Endothelial cell of umbilical vein (primary cell): ENCODE data around the gene LRRIQ4.

Experiments
- EZH2 ChIP-seq: IDR thresholded peaks from 2 replicates; pipeline ENCODE4 v1.6.1; 2012; ENCODE audit warnings: borderline replicate concordance, low read depth, mild to moderate bottlenecking, moderate library complexity, low read length, inconsistent platforms; ENCODE audit not compliant: severe bottlenecking
- POLR2A ChIP-seq: IDR thresholded peaks from 2 replicates; pipeline ENCODE4 v1.6.1; 2012; ENCODE audit warnings: low read depth, mild to moderate bottlenecking, control low read depth, low read length
- POLR2AphosphoS5 ChIP-seq: IDR thresholded peaks from 2 replicates; pipeline ENCODE4 v1.6.1; 2012; ENCODE audit warnings: low read depth, mild to moderate bottlenecking, control low read depth, low read length, moderate library complexity; ENCODE audit not compliant: insufficient read depth
- TF ChIP-seq, protein P1 (sequence below), 2 donors: IDR thresholded peaks; 1 replicate in 1 of 2; 2 replicates in 1 of 2; pipeline ENCODE4 v1.5.1; 2011; ENCODE audit warnings: low read length in 2 of 2, mild to moderate bottlenecking in 2 of 2, moderate library complexity in 2 of 2, control low read depth in 1 of 2, inconsistent platforms in 1 of 2, low read depth in 1 of 2; ENCODE audit not compliant: insufficient read depth in 1 of 2; ENCODE audit errors: extremely low read depth in 1 of 2

DNA sequence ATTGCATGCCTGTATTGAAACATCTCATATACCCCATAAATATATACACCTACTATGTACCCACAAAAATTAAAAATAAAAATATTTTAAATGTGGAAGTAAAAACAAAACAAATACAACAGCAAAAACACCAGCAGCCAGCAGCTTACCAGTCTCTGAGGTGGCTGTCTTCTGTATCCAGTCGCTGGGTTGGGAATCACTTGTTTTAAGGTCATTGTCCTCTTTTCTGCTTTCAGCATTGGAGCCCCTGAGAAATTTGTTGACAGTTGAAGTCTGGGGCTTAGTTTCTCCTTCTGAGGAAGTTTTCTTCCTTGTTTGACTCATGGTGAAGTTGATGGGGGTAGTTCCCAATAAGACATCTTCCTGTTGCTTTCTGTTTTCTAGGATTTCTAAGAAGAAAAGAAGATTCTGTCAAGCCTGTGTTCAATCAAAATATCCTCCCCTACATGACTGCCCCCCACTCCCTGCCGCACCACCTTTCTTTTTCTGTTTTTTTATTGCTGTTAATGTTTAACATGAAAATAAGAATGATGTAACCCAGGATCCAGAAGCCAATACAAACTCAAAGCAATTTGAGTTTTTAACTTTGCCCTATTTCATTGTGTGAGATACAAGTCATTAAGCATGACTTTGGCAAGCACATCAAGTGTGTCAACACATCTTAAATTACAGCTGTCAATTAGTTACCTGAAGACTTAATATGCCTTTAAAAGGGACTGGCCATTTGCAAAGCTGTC, 57.0 kb downstream of the LRRIQ4 start, which contains the start of gene LRRC31:
- TF ChIP-seq POLR2A (no peak), EZH2 (no peak), POLR2AphosphoS5 (no peak)
- TF ChIP-seq, protein P1, sequence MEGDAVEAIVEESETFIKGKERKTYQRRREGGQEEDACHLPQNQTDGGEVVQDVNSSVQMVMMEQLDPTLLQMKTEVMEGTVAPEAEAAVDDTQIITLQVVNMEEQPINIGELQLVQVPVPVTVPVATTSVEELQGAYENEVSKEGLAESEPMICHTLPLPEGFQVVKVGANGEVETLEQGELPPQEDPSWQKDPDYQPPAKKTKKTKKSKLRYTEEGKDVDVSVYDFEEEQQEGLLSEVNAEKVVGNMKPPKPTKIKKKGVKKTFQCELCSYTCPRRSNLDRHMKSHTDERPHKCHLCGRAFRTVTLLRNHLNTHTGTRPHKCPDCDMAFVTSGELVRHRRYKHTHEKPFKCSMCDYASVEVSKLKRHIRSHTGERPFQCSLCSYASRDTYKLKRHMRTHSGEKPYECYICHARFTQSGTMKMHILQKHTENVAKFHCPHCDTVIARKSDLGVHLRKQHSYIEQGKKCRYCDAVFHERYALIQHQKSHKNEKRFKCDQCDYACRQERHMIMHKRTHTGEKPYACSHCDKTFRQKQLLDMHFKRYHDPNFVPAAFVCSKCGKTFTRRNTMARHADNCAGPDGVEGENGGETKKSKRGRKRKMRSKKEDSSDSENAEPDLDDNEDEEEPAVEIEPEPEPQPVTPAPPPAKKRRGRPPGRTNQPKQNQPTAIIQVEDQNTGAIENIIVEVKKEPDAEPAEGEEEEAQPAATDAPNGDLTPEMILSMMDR (IDR thresholded peaks at IDR 0.05; ENCODE audit: extremely low read depth in 1 of 2, insufficient read depth in 1 of 2, low read depth in 1 of 2, low read length in 2 of 2): no peak
